HepG2 (cell line): Measurements from ENCODE around the gene SOCS1. TPM values are rescaled to one million over a fixed set of nuclear protein-coding genes. Genes with fewer than 3 reads are reported as not detected.
A peak's percentile ranks its signal among the peaks of the same experiment; 100 is the strongest.

Experiments
- ETV5 ChIP-seq: IDR thresholded peaks from 2 replicates; pipeline ENCODE4 v1.6.1; 2018; ENCODE audit warnings: missing biosample characterization, missing genetic modification reagents, inconsistent platforms, borderline replicate concordance
- HMGA1 ChIP-seq: sonication (generic); formaldehyde crosslinking; conservative IDR thresholded peaks from 2 replicates; pipeline ENCODE4 v1.4.0; 2020; ENCODE audit warnings: missing genetic modification reagents
- NFATC3 ChIP-seq: sonication (generic); formaldehyde crosslinking; IDR thresholded peaks from 2 replicates; pipeline ENCODE4 v1.5.1; 2020; ENCODE audit warnings: mild to moderate bottlenecking, missing genetic modification reagents
- PATZ1 ChIP-seq: sonication (generic); formaldehyde crosslinking; IDR thresholded peaks from 2 replicates; pipeline ENCODE4 v1.4.0; 2020; ENCODE audit warnings: missing genetic modification reagents
- PLRG1 ChIP-seq: fragments of 450-650 bp; conservative IDR thresholded peaks from 2 replicates; pipeline ENCODE4 v1.6.1; 2016
- TARDBP ChIP-seq: sonication (generic); formaldehyde crosslinking; IDR thresholded peaks from 2 replicates; pipeline ENCODE4 v1.8.0; 2022; ENCODE audit warnings: mild to moderate bottlenecking, missing genetic modification reagents
- TRIM24 ChIP-seq: sonication (generic); formaldehyde crosslinking; IDR thresholded peaks from 2 replicates; pipeline ENCODE4 v1.8.0; 2022; ENCODE audit warnings: mild to moderate bottlenecking, missing genetic modification reagents
- ZBTB3 ChIP-seq: sonication (generic); formaldehyde crosslinking; IDR thresholded peaks from 2 replicates; pipeline ENCODE4 v1.4.0; 2020; ENCODE audit warnings: low read depth, mild to moderate bottlenecking, moderate library complexity, missing genetic modification reagents, borderline replicate concordance
- ZFP37 ChIP-seq: sonication (generic); formaldehyde crosslinking; IDR thresholded peaks from 2 replicates; pipeline ENCODE4 v1.4.0; 2020; ENCODE audit warnings: missing genetic modification reagents, borderline replicate concordance
- ZNF235 ChIP-seq: sonication (generic); formaldehyde crosslinking; IDR thresholded peaks from 2 replicates; pipeline ENCODE4 v1.8.1; 2023; ENCODE audit warnings: mild to moderate bottlenecking, missing genetic modification reagents, borderline replicate concordance
- ZNF33B ChIP-seq: sonication (generic); formaldehyde crosslinking; IDR thresholded peaks from 2 replicates; pipeline ENCODE4 v1.5.1; 2020; ENCODE audit warnings: mild to moderate bottlenecking, missing genetic modification reagents
- ZNF431 ChIP-seq: sonication (generic); formaldehyde crosslinking; IDR thresholded peaks from 2 replicates; pipeline ENCODE4 v1.9.0; 2022; ENCODE audit warnings: missing genetic modification reagents, low read depth, mild to moderate bottlenecking, borderline replicate concordance
- ZNF501 ChIP-seq: sonication (generic); formaldehyde crosslinking; IDR thresholded peaks from 2 replicates; pipeline ENCODE4 v1.5.1; 2020; ENCODE audit warnings: mild to moderate bottlenecking, moderate library complexity, missing genetic modification reagents
- ZNF546 ChIP-seq: sonication (generic); formaldehyde crosslinking; conservative IDR thresholded peaks from 2 replicates; pipeline ENCODE4 v1.8.1; 2023; ENCODE audit warnings: mild to moderate bottlenecking, missing genetic modification reagents
- ZNF775 ChIP-seq: sonication (generic); formaldehyde crosslinking; IDR thresholded peaks from 2 replicates; pipeline ENCODE4 v1.4.0; 2020; ENCODE audit warnings: missing genetic modification reagents, mild to moderate bottlenecking, moderate library complexity, borderline replicate concordance
- ZNF891 ChIP-seq: sonication (generic); formaldehyde crosslinking; IDR thresholded peaks from 2 replicates; pipeline ENCODE4 v1.5.0; 2020; ENCODE audit warnings: mild to moderate bottlenecking, missing genetic modification reagents
- polyA plus RNA-seq, 8 experiments: library from polyadenylated mRNA; depleted of rRNA in 3 of 8; stranded (reverse) in 7 of 8; unstranded in 1 of 8; fragments of >200 nt; fragmentation: Illumina TruSeq in 4 of 8; extraction: Trizol in 4 of 8; gene quantifications; 2 replicates each; pipeline versions ENCODE4 v1.2.1 to v1.2.3, GENCODE V29; 2011 to 2016; ENCODE audit warnings: low read depth in 4 of 8, missing spikeins in 1 of 8, mixed read lengths in 1 of 8; ENCODE audit not compliant: insufficient read depth in 1 of 8
- total RNA-seq, 5 experiments: library from RNA; depleted of rRNA; stranded (reverse); fragments of >200 nt; fragmentation: Illumina TruSeq; extraction: Trizol; gene quantifications; 2 replicates each; pipeline ENCODE4 v1.2.3, GENCODE V29; 2016; ENCODE audit warnings: low read depth in 1 of 5
- TF ChIP-seq, protein P1 (sequence below): sonication (generic); formaldehyde crosslinking; conservative IDR thresholded peaks from 2 replicates; pipeline ENCODE4 v1.8.0; 2022; ENCODE audit warnings: low read depth, missing genetic modification reagents
- TF ChIP-seq, protein P2 (sequence below): sonication (generic); formaldehyde crosslinking; IDR thresholded peaks from 2 replicates; pipeline ENCODE4 v1.5.0; 2020; ENCODE audit warnings: mild to moderate bottlenecking, missing genetic modification reagents
- TF ChIP-seq, protein P3 (sequence below): sonication (generic); formaldehyde crosslinking; IDR thresholded peaks from 2 replicates; pipeline ENCODE4 v1.4.0; 2020; ENCODE audit warnings: mild to moderate bottlenecking, missing genetic modification reagents

SOCS1 gene
- total and polyA plus RNA-seq, 2 of the 13 experiments (the other 11 are each of a cell fraction or from before 2014, with no cell fraction given): 5.3 to 6.3 TPM

DNA sequence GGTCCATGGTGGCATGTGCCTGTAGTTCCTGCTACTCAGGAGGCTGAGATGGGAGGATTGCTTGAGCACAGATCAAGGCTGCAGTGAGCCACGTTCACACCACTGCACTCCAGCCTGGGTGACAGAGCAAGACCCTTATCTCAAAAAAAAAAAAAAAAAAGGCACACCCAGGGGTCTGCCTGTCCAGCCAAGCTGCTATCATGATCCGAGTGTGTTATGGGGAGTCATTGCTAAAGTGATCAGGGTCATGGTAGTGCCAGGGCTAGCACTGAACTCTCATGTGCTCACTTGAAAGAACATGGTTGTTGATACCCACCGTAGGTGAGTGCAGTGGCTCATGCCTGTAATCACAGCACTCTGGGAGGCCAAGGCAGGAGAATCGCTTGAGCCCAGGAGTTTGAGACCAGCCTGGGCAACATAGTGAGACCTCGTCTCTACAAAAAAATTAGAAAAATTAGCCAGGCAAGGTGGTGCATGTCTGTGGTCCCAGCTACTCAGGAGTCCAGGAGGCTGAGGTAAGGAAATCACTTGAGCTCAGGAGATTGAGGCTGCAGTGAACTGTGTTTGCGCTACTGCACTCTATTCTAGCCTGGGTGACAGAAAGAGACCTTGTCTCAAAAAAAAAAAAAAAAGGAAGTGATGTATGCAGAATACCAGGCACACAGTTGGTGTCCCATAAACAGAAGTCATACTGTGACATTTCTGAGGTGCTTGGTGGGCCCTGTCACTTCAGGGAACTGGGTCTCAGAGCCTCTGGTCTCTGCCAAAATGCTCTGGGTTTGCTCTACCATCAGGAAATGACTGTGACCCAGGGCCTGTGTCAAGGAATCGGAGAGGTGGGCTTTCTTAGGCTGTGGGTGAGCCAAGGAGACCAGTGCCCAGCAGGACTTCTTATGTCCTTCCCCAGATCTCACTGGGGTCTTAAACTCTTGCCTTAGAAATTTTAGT is 23.0 kb upstream of the SOCS1 start (continued):
- TF ChIP-seq ZBTB3 (CRISPR knock-in tag): 0 out of 2 replicates have a peak, but pooled peaks have one; percentile 58
- peak; percentile 23; the same call in 1 of the 2 replicates for TF ChIP-seq ZNF501 (CRISPR knock-in tag)
- TF ChIP-seq ZNF431: peak; percentile 34; the same call in 1 of the 2 replicates
- peak; percentile 42; the same call in 1 of the 2 replicates for TF ChIP-seq ZNF891 (CRISPR knock-in tag)
- TF ChIP-seq, protein P1, sequence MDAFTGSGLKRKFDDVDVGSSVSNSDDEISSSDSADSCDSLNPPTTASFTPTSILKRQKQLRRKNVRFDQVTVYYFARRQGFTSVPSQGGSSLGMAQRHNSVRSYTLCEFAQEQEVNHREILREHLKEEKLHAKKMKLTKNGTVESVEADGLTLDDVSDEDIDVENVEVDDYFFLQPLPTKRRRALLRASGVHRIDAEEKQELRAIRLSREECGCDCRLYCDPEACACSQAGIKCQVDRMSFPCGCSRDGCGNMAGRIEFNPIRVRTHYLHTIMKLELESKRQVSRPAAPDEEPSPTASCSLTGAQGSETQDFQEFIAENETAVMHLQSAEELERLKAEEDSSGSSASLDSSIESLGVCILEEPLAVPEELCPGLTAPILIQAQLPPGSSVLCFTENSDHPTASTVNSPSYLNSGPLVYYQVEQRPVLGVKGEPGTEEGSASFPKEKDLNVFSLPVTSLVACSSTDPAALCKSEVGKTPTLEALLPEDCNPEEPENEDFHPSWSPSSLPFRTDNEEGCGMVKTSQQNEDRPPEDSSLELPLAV (CRISPR knock-in tag): no peak
- TF ChIP-seq, protein P2, sequence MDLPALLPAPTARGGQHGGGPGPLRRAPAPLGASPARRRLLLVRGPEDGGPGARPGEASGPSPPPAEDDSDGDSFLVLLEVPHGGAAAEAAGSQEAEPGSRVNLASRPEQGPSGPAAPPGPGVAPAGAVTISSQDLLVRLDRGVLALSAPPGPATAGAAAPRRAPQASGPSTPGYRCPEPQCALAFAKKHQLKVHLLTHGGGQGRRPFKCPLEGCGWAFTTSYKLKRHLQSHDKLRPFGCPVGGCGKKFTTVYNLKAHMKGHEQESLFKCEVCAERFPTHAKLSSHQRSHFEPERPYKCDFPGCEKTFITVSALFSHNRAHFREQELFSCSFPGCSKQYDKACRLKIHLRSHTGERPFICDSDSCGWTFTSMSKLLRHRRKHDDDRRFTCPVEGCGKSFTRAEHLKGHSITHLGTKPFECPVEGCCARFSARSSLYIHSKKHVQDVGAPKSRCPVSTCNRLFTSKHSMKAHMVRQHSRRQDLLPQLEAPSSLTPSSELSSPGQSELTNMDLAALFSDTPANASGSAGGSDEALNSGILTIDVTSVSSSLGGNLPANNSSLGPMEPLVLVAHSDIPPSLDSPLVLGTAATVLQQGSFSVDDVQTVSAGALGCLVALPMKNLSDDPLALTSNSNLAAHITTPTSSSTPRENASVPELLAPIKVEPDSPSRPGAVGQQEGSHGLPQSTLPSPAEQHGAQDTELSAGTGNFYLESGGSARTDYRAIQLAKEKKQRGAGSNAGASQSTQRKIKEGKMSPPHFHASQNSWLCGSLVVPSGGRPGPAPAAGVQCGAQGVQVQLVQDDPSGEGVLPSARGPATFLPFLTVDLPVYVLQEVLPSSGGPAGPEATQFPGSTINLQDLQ (CRISPR knock-in tag): 0 out of 2 replicates have a peak, but pooled peaks have one; percentile 69
- TF ChIP-seq TRIM24 (CRISPR knock-in tag): no peak
- no peak for TF ChIP-seq ZNF33B (CRISPR knock-in tag)
- TF ChIP-seq TARDBP (CRISPR knock-in tag): peak; percentile 64
- TF ChIP-seq ZNF235: no peak
- TF ChIP-seq ZNF546: peak; percentile 83; the same call in 1 of the 2 replicates
- TF ChIP-seq ZNF775: no peak; the same call in 1 of the 2 replicates
- no peak for TF ChIP-seq PLRG1
- TF ChIP-seq, protein P3, sequence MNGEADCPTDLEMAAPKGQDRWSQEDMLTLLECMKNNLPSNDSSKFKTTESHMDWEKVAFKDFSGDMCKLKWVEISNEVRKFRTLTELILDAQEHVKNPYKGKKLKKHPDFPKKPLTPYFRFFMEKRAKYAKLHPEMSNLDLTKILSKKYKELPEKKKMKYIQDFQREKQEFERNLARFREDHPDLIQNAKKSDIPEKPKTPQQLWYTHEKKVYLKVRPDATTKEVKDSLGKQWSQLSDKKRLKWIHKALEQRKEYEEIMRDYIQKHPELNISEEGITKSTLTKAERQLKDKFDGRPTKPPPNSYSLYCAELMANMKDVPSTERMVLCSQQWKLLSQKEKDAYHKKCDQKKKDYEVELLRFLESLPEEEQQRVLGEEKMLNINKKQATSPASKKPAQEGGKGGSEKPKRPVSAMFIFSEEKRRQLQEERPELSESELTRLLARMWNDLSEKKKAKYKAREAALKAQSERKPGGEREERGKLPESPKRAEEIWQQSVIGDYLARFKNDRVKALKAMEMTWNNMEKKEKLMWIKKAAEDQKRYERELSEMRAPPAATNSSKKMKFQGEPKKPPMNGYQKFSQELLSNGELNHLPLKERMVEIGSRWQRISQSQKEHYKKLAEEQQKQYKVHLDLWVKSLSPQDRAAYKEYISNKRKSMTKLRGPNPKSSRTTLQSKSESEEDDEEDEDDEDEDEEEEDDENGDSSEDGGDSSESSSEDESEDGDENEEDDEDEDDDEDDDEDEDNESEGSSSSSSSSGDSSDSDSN (CRISPR knock-in tag): peak; percentile 66; the same call in 1 of the 2 replicates
- no peak for TF ChIP-seq ETV5 (CRISPR knock-in tag)
- no peak for TF ChIP-seq NFATC3 (CRISPR knock-in tag)
- TF ChIP-seq HMGA1 (CRISPR knock-in tag): 0 out of 2 replicates have a peak, but pooled peaks have one; percentile 63
- TF ChIP-seq ZFP37 (CRISPR knock-in tag): no peak
- TF ChIP-seq PATZ1 (CRISPR knock-in tag): no peak
